HG03135 (cell line): ENCODE measurements around the gene GABARAP.

Source experiments
- ATAC-seq: cut with Tn5 transposase; IDR thresholded peaks from one replicate; pipeline ENCODE4 v1.9.1; 2021; ENCODE audit warnings: mild to moderate bottlenecking, moderate library complexity; ENCODE audit not compliant: unreplicated experiment

GABARAP gene

DNA sequence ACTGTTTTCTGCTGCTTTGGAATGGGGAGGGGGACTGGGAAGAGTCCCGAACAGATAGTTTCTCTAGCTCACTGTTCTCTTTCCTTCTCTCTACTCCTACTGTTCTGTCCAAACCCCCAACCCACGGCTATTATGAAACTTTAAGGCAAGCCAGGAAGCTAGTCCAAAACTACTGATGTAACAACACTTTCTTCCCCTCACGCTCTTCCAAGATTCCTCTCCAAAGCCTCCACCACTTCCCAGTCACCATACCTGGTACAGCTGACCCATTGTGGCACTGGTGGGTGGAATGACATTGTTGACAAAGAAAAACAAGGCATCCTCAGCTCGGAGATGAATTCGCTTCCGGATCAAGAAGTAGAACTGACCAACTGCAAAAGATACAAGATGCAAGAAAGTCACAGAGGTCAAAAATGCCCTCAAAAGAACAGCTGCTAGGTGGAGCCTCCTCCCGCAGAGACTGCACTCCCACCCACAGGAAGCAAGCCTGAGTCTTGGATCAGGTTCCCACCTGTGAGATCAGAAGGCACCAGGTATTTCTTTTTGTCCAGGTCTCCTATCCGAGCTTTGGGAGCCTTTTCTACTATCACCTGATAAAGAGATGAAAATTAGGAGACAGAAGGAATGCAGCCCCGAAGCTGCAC lies 1.0 kb downstream of the GABARAP start:
- ATAC-seq: no peak

GRCh38 chr17:7240375-7240774 lies 1.9 kb downstream of the GABARAP start:
- no peak for ATAC-seq

DNA sequence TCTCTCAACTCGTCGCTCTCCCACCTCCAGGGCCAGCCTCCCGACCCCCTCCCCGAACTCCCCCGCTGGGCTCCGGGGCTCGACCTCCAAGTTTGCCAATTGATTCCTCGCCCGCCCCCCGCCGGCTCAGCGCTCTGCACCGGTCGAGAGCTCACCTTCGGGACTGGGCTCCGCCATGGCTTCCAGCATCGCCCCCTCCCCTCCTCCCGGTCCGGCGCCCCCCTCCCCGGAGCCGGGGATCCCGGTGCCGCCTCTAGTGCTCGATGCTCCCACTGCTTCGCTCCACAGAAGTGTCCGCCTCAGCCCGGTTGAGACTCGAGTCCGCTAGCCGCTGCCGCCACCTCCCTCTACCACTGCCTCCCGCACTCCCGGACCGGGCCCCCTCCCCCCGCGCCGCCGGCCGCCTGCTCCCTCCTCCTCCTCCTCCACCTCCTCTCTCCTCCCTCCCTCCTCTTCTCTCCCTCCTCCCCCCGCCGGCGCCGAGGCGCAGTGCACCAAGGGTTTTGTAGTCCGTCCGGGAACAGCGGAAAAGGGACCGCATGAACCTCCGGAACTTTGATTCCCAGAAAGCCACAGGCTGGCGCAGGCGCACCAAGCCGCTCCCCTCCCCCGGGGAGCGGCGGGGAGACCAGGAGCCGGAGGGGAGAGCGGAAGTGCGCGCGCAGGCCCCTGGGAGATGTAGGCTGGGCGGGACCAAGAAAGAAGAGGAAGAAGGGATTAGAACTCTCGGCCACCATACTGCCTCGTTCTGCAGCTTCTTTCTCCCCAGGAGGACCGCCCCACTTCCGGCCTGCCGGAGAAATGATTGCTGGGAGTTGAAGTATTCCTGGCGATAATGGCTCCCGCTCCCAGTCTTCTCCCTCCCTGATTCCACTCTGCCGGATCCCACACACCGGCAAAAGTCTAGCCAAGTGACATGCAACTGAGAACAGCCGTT lies 2.9 kb downstream of the GABARAP start, which contains the start of gene PHF23:
Gene PHF23 (minus strand): TSS at position 367 of the 937 bp plus-strand sequence. CDS start 178 bp downstream, at position 189.
- ATAC-seq: peak; percentile 44

DNA sequence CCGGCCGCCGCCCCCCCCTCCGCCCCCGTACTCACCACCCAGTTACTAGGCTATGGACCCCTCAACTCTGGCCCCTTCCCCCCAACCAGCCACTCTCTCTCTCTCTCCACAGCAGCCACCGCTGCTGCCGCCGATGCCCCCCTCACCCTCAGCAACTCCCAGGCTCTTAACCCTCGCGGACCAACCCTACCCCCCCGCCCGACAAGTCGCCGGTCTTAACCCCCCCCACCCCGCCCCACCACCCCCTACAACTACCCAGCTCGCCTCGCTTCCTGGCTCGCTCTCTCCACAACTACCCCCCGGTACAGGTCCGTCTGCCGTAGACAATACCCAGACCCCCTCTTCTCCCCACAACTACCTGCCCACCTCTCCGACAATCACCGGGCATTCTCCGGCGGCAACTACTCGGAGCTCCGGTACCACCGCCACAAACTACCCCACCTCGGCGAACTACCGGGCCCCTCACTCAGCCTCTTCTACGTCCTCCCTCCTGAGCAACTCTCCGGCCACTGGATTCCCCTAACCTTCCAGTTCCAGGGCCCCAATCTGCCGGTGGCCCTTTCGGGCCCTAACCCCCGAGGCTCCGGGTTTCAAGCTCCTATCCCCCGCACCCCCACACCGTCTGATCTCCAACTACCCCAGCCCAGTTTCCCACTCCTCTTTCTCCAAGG lies 3.7 kb downstream of the GABARAP start:
- ATAC-seq: no peak

- ATAC-seq: no peak
Observed at GRCh38 chr17:7237761-7238419, 4.4 kb downstream of the GABARAP start.

DNA sequence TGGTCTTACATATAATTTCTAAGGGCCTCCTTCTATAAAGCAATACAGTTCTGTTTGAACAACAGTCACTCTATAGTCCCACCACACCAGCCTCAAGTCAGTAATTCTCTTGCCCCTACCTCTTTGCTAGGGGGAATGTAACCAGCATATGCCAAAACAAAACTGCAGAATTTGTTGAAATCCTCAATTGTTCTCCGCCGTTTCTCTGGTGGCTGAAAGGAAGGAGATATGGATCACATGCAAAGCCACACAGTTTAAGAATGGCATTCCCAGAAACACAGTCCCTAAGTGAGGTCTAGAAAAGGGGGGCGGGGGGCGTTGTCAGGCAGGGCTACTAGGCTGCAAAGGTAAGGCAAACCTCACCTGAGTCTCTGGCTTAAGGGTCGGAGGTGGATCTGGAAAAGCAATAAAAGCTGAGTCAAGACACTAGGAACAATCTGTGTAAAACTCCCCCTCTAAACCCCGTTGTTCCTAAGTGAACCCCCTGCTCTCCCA lies 4.9 kb downstream of the GABARAP start:
- ATAC-seq: no peak

GRCh38 chr17:7236808-7237207 lies 5.4 kb downstream of the GABARAP start:
- no peak for ATAC-seq

DNA sequence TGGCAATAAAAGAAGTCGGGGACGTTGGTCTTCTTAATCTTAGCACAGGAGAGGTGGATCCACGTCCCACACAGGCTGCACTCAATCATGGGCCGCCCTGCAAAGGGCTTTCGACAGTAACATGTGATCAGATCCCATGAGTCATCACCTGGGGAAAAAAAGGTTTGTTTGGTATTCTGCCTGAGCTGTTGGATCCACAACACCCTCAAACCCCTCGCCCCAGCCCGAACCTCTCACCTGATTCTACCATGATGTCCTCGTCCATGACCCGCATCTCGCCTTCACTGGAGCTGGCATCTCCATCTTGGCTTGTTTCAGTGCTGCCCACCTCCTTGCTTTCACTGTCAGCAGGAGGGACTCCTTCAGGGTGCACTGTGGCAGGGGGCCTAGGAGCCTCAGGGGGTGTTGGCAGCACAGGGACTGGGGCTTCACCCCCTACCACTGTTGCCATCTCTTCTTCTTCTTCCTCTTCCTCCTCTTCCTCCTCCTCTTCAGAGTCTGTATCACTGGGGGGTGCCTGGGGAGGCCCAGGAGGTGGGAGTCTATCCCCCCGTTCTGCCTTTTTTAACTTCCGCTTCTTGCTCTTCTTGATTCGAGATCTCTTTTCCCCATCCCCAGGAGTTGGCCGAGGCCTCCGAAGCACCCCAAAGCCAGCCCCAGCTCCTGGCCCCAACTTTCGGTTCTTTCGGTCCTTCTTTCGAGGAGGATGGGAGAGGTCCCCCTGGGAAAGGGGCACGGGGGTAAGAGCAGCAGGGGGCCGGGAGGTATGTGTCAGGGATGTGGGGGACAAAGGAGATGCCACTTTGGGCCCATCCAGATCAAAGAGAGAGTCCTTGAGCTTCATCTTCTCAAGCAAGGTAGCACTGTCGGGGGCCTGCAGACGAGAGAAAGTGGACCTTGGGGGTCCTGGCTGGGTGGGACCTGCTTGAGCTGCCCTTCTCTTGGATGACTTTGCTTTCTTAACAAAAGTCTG lies 6.3 kb downstream of the GABARAP start:
- ATAC-seq: no peak

- peak; percentile 48 for ATAC-seq
Observed at GRCh38 chr17:7234083-7234951, 7.9 kb downstream of the GABARAP start, which contains the start of gene DVL2. DVL2 (minus strand) TSS chr17:7234517; CDS start chr17:7234262, 255 bp downstream.

- ATAC-seq: peak; percentile 5
Observed at GRCh38 chr17:7233701-7234082, 8.6 kb downstream of the GABARAP start.

GRCh38 chr17:7232114-7232513 lies 10.1 kb downstream of the GABARAP start:
- ATAC-seq: no peak

- ATAC-seq: no peak
Observed at GRCh38 chr17:7229504-7229903, 12.7 kb downstream of the GABARAP start.

GRCh38 chr17:7228920-7229319 lies 13.3 kb downstream of the GABARAP start:
- no peak for ATAC-seq

- ATAC-seq: no peak
Observed at GRCh38 chr17:7226721-7227710, 15.2 kb downstream of the GABARAP start.

GRCh38 chr17:7225711-7226331 lies 16.4 kb downstream of the GABARAP start:
- ATAC-seq: no peak

DNA sequence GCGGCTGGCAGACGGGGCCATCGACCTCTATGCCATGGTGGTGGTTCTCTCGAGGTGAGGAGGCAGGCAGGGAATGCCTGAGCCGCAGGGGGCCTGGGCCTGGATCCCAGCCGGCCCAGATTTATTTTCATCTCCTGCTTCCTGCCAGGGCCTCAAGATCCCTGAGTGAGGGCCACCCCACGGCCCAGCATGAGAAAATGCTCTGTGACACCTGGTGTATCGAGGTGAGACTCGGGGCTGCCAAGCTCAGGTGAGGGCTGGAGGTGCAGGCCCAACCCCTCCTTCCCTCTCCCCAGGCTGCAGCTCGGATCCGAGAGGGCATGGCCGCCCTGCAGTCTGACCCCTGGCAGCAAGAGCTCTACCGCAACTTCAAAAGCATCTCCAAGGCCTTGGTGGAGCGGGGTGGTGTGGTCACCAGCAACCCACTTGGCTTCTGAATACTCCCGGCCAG lies 17.6 kb downstream of the GABARAP start:
- no peak for ATAC-seq

DNA sequence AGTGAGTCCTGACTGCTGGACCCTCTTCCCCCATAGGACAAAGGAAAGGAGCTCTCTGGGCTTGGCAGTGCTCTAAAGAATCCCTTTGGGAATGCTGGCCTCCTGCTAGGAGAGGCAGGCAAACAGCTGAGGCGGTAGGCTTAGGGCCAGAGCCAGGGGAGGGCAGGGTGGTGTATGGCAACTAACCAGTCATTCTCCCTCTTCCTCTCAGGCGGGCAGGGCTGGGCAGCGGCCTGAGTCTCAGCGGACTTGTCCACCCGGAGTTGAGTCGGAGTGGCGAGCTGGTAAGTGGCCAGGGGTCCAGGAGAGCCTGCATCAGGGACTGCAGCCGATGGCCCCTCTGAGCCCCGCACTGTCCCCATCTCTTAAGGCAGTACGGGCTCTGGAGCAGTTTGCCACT lies 18.1 kb downstream of the GABARAP start:
- ATAC-seq: no peak
